Common myeloid progenitor, CD34-positive (primary cell): ENCODE measurements around the gene PLA2G2D.

ENCODE experiments used
- CTCF ChIA-PET: fragments of 350-600 bp; sonication (Branson Sonifier 250); formaldehyde crosslinking; loops from one replicate; lab custom pipeline; 2021; ENCODE audit warnings: antibody characterized with exemption; lab: Charles Lee
- POLR2A ChIA-PET: fragments of 350-600 bp; sonication (Branson Sonifier 250); formaldehyde crosslinking; loops from one replicate; lab custom pipeline; 2021; ENCODE audit warnings: antibody characterized with exemption; lab: Charles Lee
- DNase-seq, 3 donors: peaks; one replicate each; pipeline versions ENCODE4 v3.0.0 to v3.0.0-alpha.2; 2013
- H3K27ac ChIP-seq, 2 experiments: 1 replicate in 1 of 2; 2 replicates in 1 of 2; pipeline ENCODE4 v1.7.0; 2013; ENCODE audit warnings: inconsistent platforms in 2 of 2, low read length in 2 of 2, mild to moderate bottlenecking in 2 of 2, low read depth in 1 of 2, moderate library complexity in 1 of 2; ENCODE audit not compliant: severe bottlenecking in 2 of 2, insufficient read depth in 1 of 2, poor library complexity in 1 of 2
- H3K27me3 ChIP-seq, 5 experiments: replicated peaks in 2 of 5; 1 replicate in 3 of 5; 2 replicates in 2 of 5; pipeline versions ENCODE4 v1.6.1 to v1.7.0; 2013; ENCODE audit warnings: low read length in 4 of 5, mild to moderate bottlenecking in 2 of 5, moderate library complexity in 2 of 5, inconsistent platforms in 1 of 5; ENCODE audit not compliant: insufficient read depth in 5 of 5, control insufficient read depth in 4 of 5
- H3K36me3 ChIP-seq, 4 experiments: 1 replicate in 2 of 4; 2 replicates in 2 of 4; pipeline versions ENCODE4 v1.6.1 to v1.7.0; 2013; ENCODE audit warnings: low read length in 3 of 4, control low read depth in 1 of 4, mild to moderate bottlenecking in 1 of 4; ENCODE audit not compliant: control insufficient read depth in 4 of 4, insufficient read depth in 4 of 4
- H3K4me1 ChIP-seq, 4 experiments: 1 replicate in 3 of 4; 2 replicates in 1 of 4; pipeline versions ENCODE4 v1.6.1 to v1.7.1; 2013; ENCODE audit warnings: low read length in 3 of 4, mild to moderate bottlenecking in 3 of 4, control low read depth in 1 of 4, inconsistent platforms in 1 of 4, moderate library complexity in 1 of 4; ENCODE audit not compliant: control insufficient read depth in 4 of 4, insufficient read depth in 4 of 4; ENCODE audit errors: control extremely low read depth in 1 of 4
- H3K4me3 ChIP-seq, 7 experiments: 1 replicate in 4 of 7; 2 replicates in 3 of 7; pipeline versions ENCODE4 v1.5.1 to v1.7.0; 2013; ENCODE audit warnings: mild to moderate bottlenecking in 7 of 7, low read length in 6 of 7, moderate library complexity in 6 of 7, inconsistent platforms in 2 of 7, low read depth in 2 of 7, control low read depth in 1 of 7; ENCODE audit not compliant: insufficient read depth in 4 of 7, control insufficient read depth in 1 of 7; ENCODE audit errors: extremely low read depth in 1 of 7
- H3K9me3 ChIP-seq, 5 experiments: 1 replicate in 4 of 5; 2 replicates in 1 of 5; pipeline versions ENCODE4 v1.6.1 to v1.7.1; 2013; ENCODE audit warnings: low read length in 4 of 5, mild to moderate bottlenecking in 2 of 5, inconsistent platforms in 1 of 5, low read depth in 1 of 5, moderate library complexity in 1 of 5; ENCODE audit not compliant: control insufficient read depth in 4 of 5, insufficient read depth in 2 of 5; ENCODE audit errors: control extremely low read depth in 1 of 5
- WGBS: methylation state at CpG from one replicate; pipeline ENCODE4 v1.1.5; 2013; ENCODE audit not compliant: insufficient coverage; 5-methylcytosine and 5-hydroxymethylcytosine counted together

PLA2G2D gene

DNA sequence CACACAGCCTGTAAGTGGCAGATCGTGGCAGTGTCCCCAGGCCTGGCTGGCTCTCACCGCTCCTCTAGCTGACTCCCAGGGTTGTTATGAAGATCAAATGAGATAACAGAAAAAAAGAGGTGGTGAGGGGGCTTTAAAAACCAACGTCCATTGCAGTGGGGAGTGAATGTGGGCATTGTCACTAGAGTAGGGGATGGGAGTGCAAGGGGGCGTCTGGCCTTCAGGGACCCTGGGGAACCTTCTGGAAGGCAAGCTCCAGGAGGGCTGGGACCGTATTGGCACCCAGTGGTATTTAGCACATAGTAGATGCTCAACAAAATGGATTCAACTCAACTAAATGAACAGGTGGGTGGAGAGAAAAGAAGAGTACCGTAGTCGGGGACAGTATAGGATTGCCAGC, 3.4 kb downstream of the PLA2G2D start:
- 100% methylated on average over 4 of the region's 7 CpGs for WGBS
- no peak overlapping the region for H3K4me3 ChIP-seq
- peaks cover 0 to 10% (median 6%) of the 10 kb centered on the region in 5 experiments for H3K27me3 ChIP-seq
- H3K27ac ChIP-seq = no peak overlapping the region
- DNase-seq = no peak
- ChIA-PET POLR2A (no interaction called here), CTCF (no interaction called here)
- no peaks in the 10 kb centered on the region for H3K36me3 ChIP-seq
- no peaks in the 10 kb centered on the region for H3K9me3 ChIP-seq
- H3K4me1 ChIP-seq = no peaks in the 10 kb centered on the region

DNA sequence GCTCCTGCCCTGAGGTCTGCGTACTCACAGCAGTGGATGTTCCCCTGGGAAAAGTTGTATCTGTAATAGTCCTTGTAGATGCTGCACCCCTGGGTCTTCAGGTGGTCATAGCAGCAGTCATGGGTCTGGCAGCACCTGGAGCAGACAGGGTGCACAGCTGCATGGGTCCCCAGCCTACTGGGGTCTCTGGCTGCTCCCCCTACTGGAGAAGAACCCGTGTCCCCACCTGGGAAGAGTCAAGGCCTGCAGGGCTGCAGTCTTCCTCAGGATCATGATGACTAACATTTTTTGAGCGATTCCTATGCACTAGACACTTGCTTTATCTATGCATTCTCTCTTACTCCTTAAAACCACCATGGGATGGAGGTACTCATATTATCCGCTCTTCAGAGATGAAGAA, 3.9 kb downstream of the PLA2G2D start:
- no peak overlapping the region for H3K27ac ChIP-seq
- CTCF ChIA-PET = no interaction called here
- no peak for DNase-seq
- POLR2A ChIA-PET = no interaction called here
- no peaks in the 10 kb centered on the region for H3K4me1 ChIP-seq
- no peaks in the 10 kb centered on the region for H3K36me3 ChIP-seq
- no peaks in the 10 kb centered on the region for H3K9me3 ChIP-seq
- H3K27me3 ChIP-seq = peaks cover 0 to 5% (median 4%) of the 10 kb centered on the region in 5 experiments
- no peak overlapping the region for H3K4me3 ChIP-seq
- 91% methylated on average over 4 of the region's 4 CpGs for WGBS

DNA sequence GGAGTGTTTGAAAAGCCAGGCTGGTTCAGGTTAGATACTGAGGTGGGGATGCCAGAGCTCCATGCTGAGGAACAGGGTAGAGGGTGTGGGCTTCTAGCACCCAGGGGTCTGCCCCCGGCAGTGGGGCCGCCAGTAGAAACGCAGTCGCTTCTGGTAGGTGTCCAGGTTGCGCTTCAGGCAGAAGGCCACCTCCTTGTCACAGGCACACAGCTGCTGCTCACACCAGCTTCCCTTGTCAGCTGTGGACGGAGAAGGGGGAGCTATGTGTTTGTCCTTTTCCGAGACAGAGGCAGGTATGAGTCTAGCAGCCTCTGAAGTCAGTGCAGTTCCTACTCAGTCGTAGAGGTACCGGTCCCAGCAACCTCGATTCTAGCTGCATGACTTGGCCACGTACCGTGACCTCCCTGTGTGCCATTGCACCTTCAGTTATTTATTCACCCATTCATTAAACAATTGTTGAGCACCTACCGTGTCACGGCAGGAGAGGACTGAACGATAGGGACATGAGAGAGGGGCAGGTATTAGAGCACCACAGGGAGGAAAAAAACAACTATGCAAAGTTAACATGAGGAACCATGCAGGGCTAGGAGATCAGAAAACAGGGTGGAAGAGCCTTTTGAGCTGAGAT, 5.2 kb downstream of the PLA2G2D start:
- Histone ChIP-seq H3K4me3 (no peak overlapping the region), H3K36me3 (no peaks in the 10 kb centered on the region), H3K27ac (no peak overlapping the region), H3K9me3 (no peaks in the 10 kb centered on the region), H3K4me1 (no peaks in the 10 kb centered on the region), H3K27me3 (peaks cover 0 to 4% (median under 1%) of the 10 kb centered on the region in 5 experiments)
- no peak for DNase-seq
- ChIA-PET CTCF (no interaction called here), POLR2A (no interaction called here)
- whole genome bisulfite sequencing = 84% methylated on average over 11 of the region's 15 CpGs

DNA sequence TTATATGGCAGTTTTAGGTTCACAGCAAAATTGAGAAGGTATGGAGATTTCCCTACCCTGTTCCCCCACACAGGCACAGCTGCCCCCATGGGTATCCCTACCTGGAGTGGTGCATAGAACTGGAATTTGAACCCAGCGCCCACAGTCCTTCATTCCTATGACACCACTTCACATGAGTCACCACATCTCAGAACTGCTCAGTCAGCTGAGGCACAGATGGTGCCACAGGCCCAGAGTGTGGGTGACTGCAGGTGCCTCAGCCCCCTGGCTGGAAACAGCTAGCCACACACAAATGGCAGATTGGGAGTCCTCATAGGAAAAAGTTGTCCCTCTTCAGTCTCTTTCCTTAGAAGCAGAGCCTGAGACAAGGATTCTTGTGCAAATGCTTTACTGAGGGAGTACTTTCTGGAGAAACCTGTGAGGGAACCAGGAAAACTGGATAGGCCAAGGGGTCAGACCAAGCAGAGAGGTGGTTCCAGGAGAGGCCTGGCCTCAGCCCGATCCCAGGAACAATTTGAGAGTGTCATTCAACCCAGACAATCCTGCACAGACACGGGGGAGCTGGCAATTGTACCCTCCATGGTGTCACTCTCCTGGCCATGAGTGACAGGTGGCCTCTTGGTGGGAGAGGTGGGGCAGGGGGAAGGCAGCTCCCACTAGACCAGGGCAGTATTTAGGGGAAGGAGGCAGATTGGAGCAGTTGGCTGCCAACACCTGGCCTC, 6.9 kb downstream of the PLA2G2D start:
- H3K4me1 ChIP-seq = no peaks in the 10 kb centered on the region
- CTCF ChIA-PET = no interaction called here
- DNase-seq = no peak
- H3K27ac ChIP-seq = no peak overlapping the region
- WGBS = 90% methylated on average over 3 of the region's 3 CpGs
- H3K36me3 ChIP-seq = no peaks in the 10 kb centered on the region
- H3K9me3 ChIP-seq = no peaks in the 10 kb centered on the region
- H3K4me3 ChIP-seq = no peak overlapping the region
- H3K27me3 ChIP-seq = peaks cover 0 to 4% (median 2%) of the 10 kb centered on the region in 5 experiments
- POLR2A ChIA-PET = no interaction called here

DNA sequence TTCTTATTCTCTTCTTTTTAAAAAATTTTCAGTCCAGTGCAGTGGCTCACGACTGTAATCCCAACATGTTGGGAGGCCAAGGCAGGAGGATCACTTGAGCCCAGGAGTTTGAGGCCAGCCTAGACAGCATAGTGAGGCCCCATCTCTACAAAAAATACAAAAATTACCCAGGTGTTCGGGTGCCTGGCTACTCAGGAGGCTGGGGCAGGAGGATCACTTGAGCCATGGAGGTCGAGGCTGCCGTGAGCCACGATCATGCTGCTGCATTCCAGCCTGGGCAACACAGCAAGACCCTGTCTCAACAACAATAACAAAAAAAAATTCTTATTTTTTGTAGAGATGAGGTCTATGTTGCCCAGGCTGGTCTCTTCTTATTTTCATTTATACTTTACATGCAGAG, 7.9 kb downstream of the PLA2G2D start:
- Histone ChIP-seq H3K4me3 (no peak overlapping the region), H3K9me3 (no peaks in the 10 kb centered on the region), H3K36me3 (no peaks in the 10 kb centered on the region), H3K4me1 (no peaks in the 10 kb centered on the region), H3K27ac (no peak overlapping the region), H3K27me3 (peaks cover 0 to 11% (median 2%) of the 10 kb centered on the region in 5 experiments)
- 100% methylated on average over 2 of the region's 5 CpGs for WGBS
- CTCF ChIA-PET = no interaction called here
- DNase-seq = no peak
- POLR2A ChIA-PET = no interaction called here

DNA sequence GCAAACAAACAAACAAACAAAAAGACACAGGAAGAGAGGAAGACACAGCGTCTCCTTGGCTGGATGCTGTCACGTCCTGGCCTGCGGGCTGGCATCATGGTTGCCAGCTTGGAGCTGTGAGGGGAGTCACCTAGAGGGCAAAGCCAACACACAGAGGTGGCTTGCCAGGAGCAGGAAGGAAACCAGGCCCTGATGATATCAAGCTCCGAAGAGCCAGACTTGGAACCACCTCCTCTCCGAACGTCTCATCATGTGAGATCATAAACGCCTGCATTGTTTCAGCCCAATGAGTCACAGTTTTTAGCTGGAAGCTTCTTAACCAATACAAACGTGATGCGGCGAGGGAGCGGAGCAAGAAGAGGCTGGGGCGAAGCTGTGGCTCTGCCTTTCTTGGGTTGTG, 8.7 kb downstream of the PLA2G2D start:
- H3K27me3 ChIP-seq = peaks cover 0 to 16% (median 2%) of the 10 kb centered on the region in 5 experiments
- no peak overlapping the region for H3K4me3 ChIP-seq
- H3K27ac ChIP-seq = no peak overlapping the region
- WGBS = 93% methylated on average over 12 of the region's 12 CpGs
- no peak for DNase-seq
- H3K4me1 ChIP-seq = no peaks in the 10 kb centered on the region
- POLR2A ChIA-PET = interaction anchor here (0.5 kb wide), 1 partner anchor 604 kb away, joined by 4 read pairs; no protein-coding TSS in a partner anchor
- no peaks in the 10 kb centered on the region for H3K9me3 ChIP-seq
- H3K36me3 ChIP-seq = no peaks in the 10 kb centered on the region
- CTCF ChIA-PET = no interaction called here

DNA sequence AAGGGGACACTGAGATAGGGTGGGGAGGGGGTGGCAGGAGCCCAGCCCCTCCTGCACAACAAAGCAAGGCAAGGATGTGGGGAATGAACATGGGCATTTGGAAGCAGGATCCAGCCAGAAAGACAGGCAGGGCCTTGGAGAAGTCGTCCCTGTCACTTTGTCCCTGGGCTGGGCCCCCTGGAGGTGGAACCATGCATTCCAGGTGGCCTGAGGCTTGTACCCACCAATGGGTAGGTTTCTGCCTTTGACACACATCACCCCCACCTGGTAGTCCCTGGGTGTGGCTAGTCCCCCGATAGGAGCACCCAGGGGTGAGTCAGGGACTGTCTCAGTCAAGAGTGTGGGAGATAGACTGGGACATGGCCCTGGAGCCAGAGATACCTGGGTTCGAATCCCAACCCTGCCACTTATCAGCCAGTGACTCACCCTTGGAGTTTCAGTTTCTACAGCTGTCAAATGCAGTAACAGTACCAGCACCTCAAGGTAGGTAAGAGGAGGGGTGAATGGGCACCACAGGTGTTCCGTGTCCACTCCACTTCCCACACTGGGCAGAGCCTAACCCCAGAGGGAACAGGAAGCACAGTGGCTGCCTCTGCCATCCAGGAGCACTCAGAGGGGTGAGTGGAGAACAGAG, 10.0 kb downstream of the PLA2G2D start:
- Histone ChIP-seq H3K27me3 (peaks cover 0 to 16% (median 0%) of the 10 kb centered on the region in 5 experiments), H3K4me1 (no peaks in the 10 kb centered on the region), H3K4me3 (no peak overlapping the region), H3K9me3 (no peaks in the 10 kb centered on the region), H3K36me3 (no peaks in the 10 kb centered on the region), H3K27ac (no peak overlapping the region)
- 83% methylated on average over 4 of the region's 4 CpGs for WGBS
- CTCF ChIA-PET = no interaction called here
- DNase-seq = no peak
- POLR2A ChIA-PET = no interaction called here
